ENCODE results near the gene HOXC13.

GRCh38 chr12:53954694-53955035, 16.0 kb downstream of the HOXC13 start, which contains the start of gene HOXC12:
- TF ChIP-seq PKNOX1 (IDR thresholded peaks at IDR 0.05): no peak
- TF ChIP-seq FOXM1 (IDR thresholded peaks at IDR 0.05; ENCODE audit: borderline replicate concordance): no peak
- TF ChIP-seq SP1 (IDR thresholded peaks at IDR 0.05): no peak
- no peak for TF ChIP-seq ELF4 (IDR thresholded peaks at IDR 0.05)
- TF ChIP-seq SUZ12 (IDR thresholded peaks at IDR 0.05): no peak
- TF ChIP-seq FOXK2 (IDR thresholded peaks at IDR 0.05): no peak
- no peak for TF ChIP-seq TARDBP (IDR thresholded peaks at IDR 0.05)
- TF ChIP-seq CTBP1 (IDR thresholded peaks at IDR 0.05; ENCODE audit: borderline replicate concordance): no peak
- no peak for TF ChIP-seq FOXA1 (IDR thresholded peaks at IDR 0.05)
- no peak for TF ChIP-seq ZNF384 (IDR thresholded peaks at IDR 0.05)
- TF ChIP-seq HDGF (IDR thresholded peaks at IDR 0.05; ENCODE audit: borderline replicate concordance): no peak

Data from HEK293T (cell line).